GM15510 (cell line): Measurements from ENCODE around the gene EIF2S3.

Experiments used
- POLR2A ChIP-seq: IDR thresholded peaks from 3 replicates; pipeline ENCODE4 v1.6.1; 2011; ENCODE audit warnings: borderline replicate concordance; ENCODE audit not compliant: insufficient read length; ENCODE audit errors: extremely low read depth

Gene EIF2S3

GRCh38 chrX:24027086-24027485, 27.7 kb upstream of the EIF2S3 start, which contains the start of gene KLHL15:
KLHL15 (minus strand) TSS chrX:24027186; CDS start chrX:24006693, 20,493 bp downstream.
- no peak for TF ChIP-seq POLR2A

GRCh38 chrX:24027985-24028384, 26.8 kb upstream of the EIF2S3 start:
- no peak for TF ChIP-seq POLR2A

GRCh38 chrX:24030597-24030996, 24.2 kb upstream of the EIF2S3 start:
- TF ChIP-seq POLR2A: no peak

GRCh38 chrX:24034485-24034884, 20.3 kb upstream of the EIF2S3 start:
- TF ChIP-seq POLR2A: no peak

GRCh38 chrX:24037729-24038128, 17.0 kb upstream of the EIF2S3 start:
- no peak for TF ChIP-seq POLR2A

- TF ChIP-seq POLR2A: no peak
Observed at GRCh38 chrX:24055043-24055356, 244 bp downstream of the EIF2S3 start.

GRCh38 chrX:24063488-24063887, 8.7 kb downstream of the EIF2S3 start:
- no peak for TF ChIP-seq POLR2A

GRCh38 chrX:24069877-24070276, 15.1 kb downstream of the EIF2S3 start:
- no peak for TF ChIP-seq POLR2A

GRCh38 chrX:24079411-24079810, 24.7 kb downstream of the EIF2S3 start:
- no peak for TF ChIP-seq POLR2A

- TF ChIP-seq POLR2A: no peak
Observed at GRCh38 chrX:24080704-24081103, 25.9 kb downstream of the EIF2S3 start.

GRCh38 chrX:24081661-24082154, 27.0 kb downstream of the EIF2S3 start:
- no peak for TF ChIP-seq POLR2A

GRCh38 chrX:24082447-24082846, 27.7 kb downstream of the EIF2S3 start:
- TF ChIP-seq POLR2A: no peak

- no peak for TF ChIP-seq POLR2A
Observed at GRCh38 chrX:24085101-24085500, 30.3 kb downstream of the EIF2S3 start.

- no peak for TF ChIP-seq POLR2A
Observed at GRCh38 chrX:24090300-24091200, 35.8 kb downstream of the EIF2S3 start.

GRCh38 chrX:24093746-24094145, 39.0 kb downstream of the EIF2S3 start:
- no peak for TF ChIP-seq POLR2A

- TF ChIP-seq POLR2A: no peak
Observed at GRCh38 chrX:24097741-24098260, 43.0 kb downstream of the EIF2S3 start.

GRCh38 chrX:24098932-24099331, 44.2 kb downstream of the EIF2S3 start:
- TF ChIP-seq POLR2A: no peak

GRCh38 chrX:24099394-24099793, 44.6 kb downstream of the EIF2S3 start:
- TF ChIP-seq POLR2A: no peak
